Activated CD4-positive, alpha-beta T cell treated with anti-CD3 and anti-CD28 coated beads, Interleukin-2, amount 50 U/mL, for 24 hours (primary cell): ENCODE results near the gene SCN8A.

Source experiments
- DNase-seq, 2 donors: peaks; one replicate each; pipeline ENCODE4 v3.0.0-alpha.2; 2020; ENCODE audit warnings: low read depth in 1 of 2, low spot score in 1 of 2

SCN8A gene

GRCh38 chr12:51702587-51702986, 111.6 kb downstream of the SCN8A start:
- DNase-seq, result no peak

DNA sequence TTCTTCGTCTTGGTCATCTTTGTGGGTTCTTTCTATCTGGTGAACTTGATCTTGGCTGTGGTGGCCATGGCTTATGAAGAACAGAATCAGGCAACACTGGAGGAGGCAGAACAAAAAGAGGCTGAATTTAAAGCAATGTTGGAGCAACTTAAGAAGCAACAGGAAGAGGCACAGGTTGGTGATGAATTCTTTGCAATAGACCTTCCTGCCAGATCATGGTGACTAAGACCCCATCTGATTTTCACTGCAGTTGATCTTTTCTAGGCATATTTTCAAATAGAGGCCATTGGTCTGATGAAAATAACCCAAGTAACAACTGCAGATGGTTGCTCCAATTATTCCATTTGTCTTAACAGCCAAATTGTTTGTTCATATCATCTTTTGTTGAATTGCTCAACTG, 114.4 kb downstream of the SCN8A start:
- DNase-seq, result no peak

GRCh38 chr12:51706206-51706605, 115.2 kb downstream of the SCN8A start:
- no peak for DNase-seq

GRCh38 chr12:51714666-51715065, 123.6 kb downstream of the SCN8A start:
- no peak for DNase-seq

- DNase-seq, result no peak
Observed at GRCh38 chr12:51717326-51717925, 126.4 kb downstream of the SCN8A start.

GRCh38 chr12:51721282-51721940, 130.4 kb downstream of the SCN8A start:
- peak; percentile 18 to 21 for DNase-seq

DNA sequence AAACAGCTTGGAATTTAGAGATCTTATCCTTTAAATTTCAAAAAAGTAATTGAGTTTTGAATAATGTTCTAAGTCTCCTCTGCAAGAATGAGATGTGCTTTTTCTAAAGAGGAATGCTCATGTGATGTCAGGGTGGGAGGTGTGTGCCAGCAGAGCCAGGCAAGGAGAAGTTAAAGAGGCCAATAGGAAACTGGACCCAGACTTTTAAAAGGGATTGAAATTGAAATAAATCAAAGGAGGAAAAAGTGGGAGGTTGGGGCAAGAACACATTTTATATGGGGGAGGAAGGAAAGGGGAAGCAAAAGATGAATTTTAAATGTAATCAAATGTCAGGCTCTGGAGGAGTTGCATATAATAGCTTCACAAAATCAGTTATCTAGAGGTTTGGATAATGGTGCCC, 131.4 kb downstream of the SCN8A start:
- DNase-seq, result no peak

GRCh38 chr12:51726161-51726560, 135.1 kb downstream of the SCN8A start:
- DNase-seq, result no peak

- no peak for DNase-seq
Observed at GRCh38 chr12:51726931-51727330, 135.9 kb downstream of the SCN8A start.

DNA sequence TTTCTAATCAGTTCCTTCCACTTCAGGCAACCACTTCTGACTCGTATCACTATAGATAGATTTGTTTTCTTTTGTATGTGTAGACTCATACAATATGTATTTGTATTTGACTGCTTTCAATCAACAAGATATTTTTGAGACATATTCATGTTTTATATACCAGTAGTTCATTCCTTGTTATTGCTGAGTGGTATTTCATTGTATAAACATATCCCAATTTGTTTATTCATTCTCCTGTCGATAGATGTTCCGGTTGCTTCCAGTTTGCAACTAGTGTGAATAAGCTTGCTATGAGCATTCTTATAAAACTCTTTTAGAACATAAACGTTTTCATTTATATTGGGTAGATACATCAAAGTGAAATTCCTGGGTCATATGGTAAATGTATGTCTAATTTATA, 138.3 kb downstream of the SCN8A start:
- DNase-seq, result no peak

DNA sequence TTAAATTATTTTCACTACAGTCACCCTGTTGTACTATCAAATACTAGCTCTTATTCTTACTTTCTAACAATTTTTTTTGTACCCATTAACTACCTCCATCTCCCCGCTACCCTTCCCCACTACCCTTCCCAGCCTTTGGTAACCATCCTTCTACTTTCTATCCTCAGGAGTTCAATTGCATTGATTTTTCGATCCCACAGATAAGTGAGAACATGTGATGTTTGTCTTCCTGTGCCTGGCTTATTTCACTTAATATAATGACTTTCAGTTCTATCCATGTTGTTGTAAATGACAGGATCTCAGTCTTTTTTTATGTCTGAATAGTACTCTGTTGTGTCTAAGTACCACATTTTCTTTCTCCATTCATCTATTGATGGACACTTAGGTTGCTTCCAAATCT, 139.7 kb downstream of the SCN8A start:
- DNase-seq, result no peak

DNA sequence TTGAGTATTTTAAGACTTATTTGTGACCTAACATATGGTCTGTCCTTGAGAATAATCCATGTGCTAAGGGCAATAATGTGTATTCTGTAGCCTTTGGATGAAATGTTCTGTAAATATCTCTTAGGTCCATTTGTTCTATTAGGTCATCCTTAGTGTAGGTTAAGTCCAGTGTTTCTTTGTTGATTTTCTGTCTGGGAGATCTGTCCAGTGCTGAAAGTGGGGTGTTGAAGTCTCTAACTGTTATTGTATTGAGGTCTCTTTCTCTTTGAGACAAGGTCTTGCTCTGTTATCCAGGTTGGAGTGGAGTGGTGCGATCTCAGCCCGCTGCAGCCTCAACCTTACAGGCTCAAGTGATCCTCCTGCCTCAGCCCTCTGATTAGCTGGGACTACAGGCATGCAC, 149.5 kb downstream of the SCN8A start:
- DNase-seq, result no peak

GRCh38 chr12:51744235-51744634, 153.2 kb downstream of the SCN8A start:
- no peak for DNase-seq

- no peak for DNase-seq
Observed at GRCh38 chr12:51744957-51745356, 153.9 kb downstream of the SCN8A start.

- no peak for DNase-seq
Observed at GRCh38 chr12:51746416-51746815, 155.4 kb downstream of the SCN8A start.

- no peak for DNase-seq
Observed at GRCh38 chr12:51748235-51748634, 157.2 kb downstream of the SCN8A start.

DNA sequence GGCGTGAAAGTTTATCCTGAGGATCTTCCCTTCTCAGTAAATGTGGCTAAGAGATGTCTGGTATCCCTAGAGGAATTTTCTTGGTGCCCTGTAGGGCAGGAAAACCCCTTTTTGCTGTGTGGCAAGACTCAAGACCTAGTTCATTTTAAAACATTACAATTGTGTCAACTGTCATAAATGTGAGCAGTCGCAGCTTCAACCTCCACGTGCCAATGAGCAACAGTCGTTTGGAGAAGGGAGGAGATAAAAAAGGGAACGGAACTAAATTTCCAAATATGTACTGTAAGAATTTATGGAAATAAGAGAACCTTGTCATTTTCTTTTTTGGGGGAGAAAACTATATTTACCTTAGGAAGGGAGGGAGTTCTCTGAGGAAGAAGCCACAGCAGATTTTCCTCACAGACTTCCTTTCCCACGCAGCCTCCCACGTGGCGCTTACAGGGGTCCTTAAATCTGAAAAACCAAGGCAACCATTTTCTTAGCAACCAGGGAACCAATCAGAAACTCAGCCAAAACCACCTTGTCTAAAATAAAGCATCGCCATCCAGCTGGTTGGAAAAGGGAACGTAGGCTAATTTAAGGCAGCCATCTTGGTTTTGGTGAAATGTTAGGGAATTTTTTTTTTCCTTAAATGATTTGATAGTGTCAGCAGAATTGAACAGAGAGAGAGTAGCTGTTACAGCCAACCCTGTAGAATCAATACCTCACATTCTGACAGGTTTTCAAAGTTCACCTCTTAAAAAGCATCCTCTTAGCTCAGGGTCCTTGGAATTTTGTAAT, 158.4 kb downstream of the SCN8A start:
- DNase-seq, result no peak

DNA sequence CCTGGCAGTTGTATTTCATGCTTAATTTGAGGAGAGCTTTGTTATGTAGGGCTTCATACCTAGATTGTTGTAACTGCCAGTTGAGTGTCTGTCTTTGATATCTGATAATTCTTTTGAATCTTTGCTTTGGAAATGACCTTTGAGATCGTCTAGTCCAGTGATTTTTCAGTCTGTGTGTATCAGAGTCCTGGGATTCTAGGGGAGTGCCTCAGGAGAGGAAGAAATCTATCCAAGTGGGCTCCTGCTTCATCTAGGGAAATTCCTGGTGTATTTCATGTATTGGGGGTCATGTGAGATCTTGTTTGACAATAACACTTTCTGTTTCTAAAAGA, 158.9 kb downstream of the SCN8A start:
- DNase-seq, result no peak

DNA sequence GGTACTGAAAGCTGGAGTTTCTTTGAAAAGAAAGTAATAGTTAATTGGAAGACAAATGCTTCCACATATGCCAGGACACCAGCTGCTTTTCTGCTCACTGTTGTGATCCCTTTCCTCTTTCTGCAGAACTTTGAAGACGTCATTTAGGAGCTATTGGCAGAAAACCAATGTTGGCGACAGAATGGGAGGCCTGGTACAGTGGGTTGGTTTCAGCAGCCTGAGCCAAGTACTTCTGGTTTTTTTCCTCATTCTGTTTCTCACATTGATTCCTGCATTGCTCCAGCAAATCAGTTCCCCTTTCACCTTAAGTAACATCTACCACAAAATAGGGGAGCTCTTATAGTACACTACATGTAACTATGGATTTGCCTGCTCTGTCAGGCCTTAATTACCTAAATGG, 160.6 kb downstream of the SCN8A start:
- DNase-seq, result no peak

DNA sequence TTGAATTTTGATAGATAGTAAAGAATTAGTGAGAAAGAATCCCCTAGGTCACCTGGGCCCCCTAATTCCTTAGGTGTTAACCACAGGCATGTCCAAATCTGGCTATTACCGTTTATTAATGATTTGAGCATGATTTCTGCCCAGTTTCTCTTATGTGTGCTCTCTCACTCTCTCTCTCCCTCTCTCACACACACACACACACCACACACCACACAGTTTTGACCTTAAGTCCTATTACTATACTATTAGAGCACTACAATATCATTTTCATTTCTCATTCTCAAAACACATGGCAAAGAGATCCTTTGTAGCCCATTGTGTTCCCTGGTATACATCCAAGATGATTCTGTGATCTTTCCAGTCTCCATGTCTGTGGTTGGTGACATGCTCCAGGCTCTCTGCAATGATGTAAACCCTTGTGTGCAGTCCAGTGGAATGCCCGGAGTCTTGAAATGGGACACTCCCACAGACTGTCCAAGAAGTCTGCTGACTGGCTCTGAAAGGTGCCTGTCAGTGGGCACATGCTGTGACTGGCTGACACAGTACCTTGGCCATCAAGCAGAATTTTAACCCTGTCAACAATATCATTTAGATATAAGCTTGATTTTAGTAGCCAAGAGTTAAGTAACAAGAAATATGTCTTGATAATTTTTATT, 161.3 kb downstream of the SCN8A start:
- DNase-seq, result no peak

DNA sequence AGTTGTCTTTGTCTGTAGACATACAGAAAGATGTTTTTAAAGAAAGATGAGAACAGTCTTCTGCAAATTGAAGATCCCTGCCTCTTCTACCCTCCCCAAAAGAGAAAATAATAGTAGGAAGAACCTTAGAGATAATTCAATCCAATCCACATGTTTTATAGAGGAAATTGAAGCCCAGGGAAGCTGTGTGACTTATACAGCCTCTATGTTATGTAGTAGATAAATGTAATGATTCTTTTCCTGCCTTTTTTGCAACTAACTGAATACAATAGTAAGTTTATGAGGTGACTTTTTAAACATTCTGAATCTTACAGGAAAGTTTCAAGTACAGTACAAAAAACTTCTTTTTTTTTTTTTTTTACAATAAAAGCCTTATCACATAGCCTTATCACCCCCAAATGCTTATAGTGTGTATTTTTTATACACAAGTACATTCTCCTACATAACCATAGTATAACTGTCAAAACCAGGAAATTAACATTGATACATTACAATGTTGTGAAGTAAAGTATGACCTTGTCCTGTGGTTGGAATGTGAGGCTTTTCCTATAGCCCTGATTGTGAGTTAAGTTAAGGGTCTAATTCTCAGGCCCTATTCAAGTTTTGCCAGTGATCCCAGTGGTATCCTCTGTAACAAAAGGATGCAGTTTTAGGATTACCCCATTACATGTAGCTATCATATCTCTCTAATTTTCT, 163.1 kb downstream of the SCN8A start:
- no peak for DNase-seq
